Thyroid gland (tissue), 4 donors: ENCODE results near the gene NKAPD1. TPM values are rescaled to one million over a fixed set of nuclear protein-coding genes. Genes with fewer than 3 reads are reported as not detected.

ENCODE experiments used
- DNase-seq, 2 donors: peaks; one replicate each; pipeline ENCODE4 v3.0.0-alpha.2; 2019
- H3K27ac ChIP-seq, 3 donors: fragments of 200-600 bp; sonication (generic); 1 replicate in 2 of 3; 2 replicates in 1 of 3; pipeline ENCODE4 v1.5.1; 2016 to 2019; ENCODE audit warnings: mild to moderate bottlenecking in 1 of 3, moderate library complexity in 1 of 3
- H3K27me3 ChIP-seq: fragments of 200-600 bp; sonication (generic); one replicate; pipeline ENCODE4 v1.5.1; 2019
- H3K36me3 ChIP-seq, 2 donors: fragments of 200-600 bp; sonication (generic); one replicate each; pipeline ENCODE4 v1.5.1; 2016 to 2019
- H3K4me1 ChIP-seq, 2 donors: fragments of 200-600 bp; sonication (generic); one replicate each; pipeline ENCODE4 v1.5.1; 2017 to 2019
- H3K4me3 ChIP-seq, 3 donors: fragments of 200-600 bp; sonication (generic); replicated peaks in 1 of 3; 1 replicate in 2 of 3; 2 replicates in 1 of 3; pipeline ENCODE4 v1.5.1; 2016; ENCODE audit warnings: mild to moderate bottlenecking in 1 of 3
- H3K9me3 ChIP-seq: fragments of 200-600 bp; sonication (generic); one replicate; pipeline ENCODE4 v1.5.1; 2017
- CTCF ChIP-seq, 6 experiments: fragments of 200-600 bp in 3 of 6; fragments of 450-650 bp in 3 of 6; sonication (generic) in 3 of 6; IDR thresholded peaks; one replicate each; pipeline ENCODE4 v1.5.1; 2016 to 2019; ENCODE audit warnings: antibody characterized with exemption in 6 of 6, mild to moderate bottlenecking in 2 of 6, inconsistent platforms in 1 of 6, moderate library complexity in 1 of 6
- POLR2A ChIP-seq, 2 donors: fragments of 450-650 bp; IDR thresholded peaks; one replicate each; pipeline ENCODE4 v1.6.1; 2017; ENCODE audit warnings: antibody characterized with exemption in 2 of 2, mild to moderate bottlenecking in 2 of 2, moderate library complexity in 1 of 2
- WGBS, 2 donors: methylation state at CpG; one replicate each; pipeline ENCODE4 v1.1.5; 2017; 5-methylcytosine and 5-hydroxymethylcytosine counted together
- intact Hi-C: fragments of 100-400 bp; cut with DNase I; formaldehyde crosslinking; loops from one replicate; pipeline ENCODE4 v1.15.1; 2023
- small RNA-seq: library from RNA; depleted of rRNA; stranded (forward); fragments of <200 nt; gene quantifications from one replicate; pipeline ENCODE3, GENCODE V24; 2016
- total RNA-seq, 4 donors: library from RNA; depleted of rRNA; stranded (reverse); fragments of >200 nt; gene quantifications; one replicate each; pipeline ENCODE4 v1.2.3, GENCODE V29; 2016

Gene NKAPD1
- total RNA-seq, 4 donors from 2014 or later, result 13.2 to 20.8 (median 18.8) TPM

- Histone ChIP-seq H3K27ac (no peak overlapping the region), H3K9me3 (no peaks in the 10 kb centered on the region), H3K4me1 (peaks cover 0 to 4% of the 10 kb centered on the region in 2 donors), H3K27me3 (no peaks in the 10 kb centered on the region), H3K4me3 (no peak overlapping the region), H3K36me3 (no peaks in the 10 kb centered on the region)
- no peak for TF ChIP-seq CTCF (IDR thresholded peaks at IDR 0.05)
- no peak for TF ChIP-seq POLR2A (IDR thresholded peaks at IDR 0.05)
- intact Hi-C loops, result no loop called here
- 82 to 86% methylated on average over 5 of the region's 5 CpGs for WGBS, 2 donors
- no peak for DNase-seq
These were observed 55.6 kb downstream of the NKAPD1 start for GRCh38 chr11:112129656-112130055.

- no peak for DNase-seq
- TF ChIP-seq POLR2A (IDR thresholded peaks at IDR 0.05) (no peak), CTCF (IDR thresholded peaks at IDR 0.05) (no peak)
- Histone ChIP-seq H3K9me3 (no peaks in the 10 kb centered on the region), H3K4me1 (peaks cover 0 to 4% of the 10 kb centered on the region in 2 donors), H3K36me3 (no peaks in the 10 kb centered on the region), H3K4me3 (no peak overlapping the region), H3K27me3 (no peaks in the 10 kb centered on the region), H3K27ac (no peak overlapping the region)
- WGBS, 2 donors, result 75% methylated on average over 2 of the region's 2 CpGs
- intact Hi-C loops, result no loop called here
These were observed 58.6 kb downstream of the NKAPD1 start for GRCh38 chr11:112132737-112133136.

- DNase-seq, result no peak
- Histone ChIP-seq H3K27ac (no peak overlapping the region), H3K27me3 (no peaks in the 10 kb centered on the region), H3K9me3 (no peaks in the 10 kb centered on the region), H3K4me3 (no peak overlapping the region), H3K36me3 (no peaks in the 10 kb centered on the region), H3K4me1 (no peaks in the 10 kb centered on the region)
- intact Hi-C loops, result no loop called here
- WGBS, 2 donors, result 83 to 87% methylated on average over 4 of the region's 4 CpGs
- no peak for TF ChIP-seq POLR2A (IDR thresholded peaks at IDR 0.05)
- no peak for TF ChIP-seq CTCF (IDR thresholded peaks at IDR 0.05)
These were observed 60.4 kb downstream of the NKAPD1 start for GRCh38 chr11:112134473-112134872.

Small RNAs within 50 kb of the gene (small RNA-seq; reads per million reads assigned to genes)
- gene AP000907.3 (not detected), gene RNU6-893P (not detected)

Other genes with a start within 250 kb of the NKAPD1 start
- 10 to 100 TPM; 35.3 to 44.9 (median 36.6) TPM for gene ALG9, start 202.7 kb upstream of the NKAPD1 start, total RNA-seq
- gene FDXACB1, start 195.1 kb upstream of the NKAPD1 start, total RNA-seq, result 1 to 10 TPM; 1.8 to 3.0 (median 2.8) TPM
- 10 to 100 TPM; 24.7 to 47.1 (median 38.0) TPM for gene CFAP68, start 194.8 kb upstream of the NKAPD1 start, total RNA-seq
- gene CRYAB, start 162.5 kb upstream of the NKAPD1 start, total RNA-seq, result 100 to 1,000 TPM; 174 to 350 (median 250) TPM
- gene HSPB2, start 161.6 kb upstream of the NKAPD1 start, total RNA-seq, result under 1 TPM in 1 of 4 donors, not detected in 3; 0.22 TPM
- gene C11orf52, start 155.4 kb upstream of the NKAPD1 start, total RNA-seq, result 10 to 100 TPM; 21.7 to 33.4 (median 24.9) TPM
- 10 to 100 TPM; 30.5 to 41.3 (median 38.2) TPM for gene DIXDC1, start 137.0 kb upstream of the NKAPD1 start, total RNA-seq
- gene DLAT, start 48.9 kb upstream of the NKAPD1 start, total RNA-seq, result 10 to 100 TPM; 33.9 to 52.0 (median 39.0) TPM
- gene PIH1D2, start 282 bp upstream of the NKAPD1 start, total RNA-seq, result 10 to 100 TPM in 3 of 4 donors, 1 to 10 TPM in 1; 6.4 to 12.8 (median 11.1) TPM
- gene TIMM8B, start 12.5 kb downstream of the NKAPD1 start, total RNA-seq, result 10 to 100 TPM; 11.8 to 55.8 (median 27.5) TPM
- 100 to 1,000 TPM; 102 to 201 (median 174) TPM for gene SDHD, start 12.6 kb downstream of the NKAPD1 start, total RNA-seq
- gene IL18, start 89.8 kb downstream of the NKAPD1 start, total RNA-seq, result 10 to 100 TPM in 2 of 4 donors, 1 to 10 TPM in 2; 5.8 to 18.3 (median 9.3) TPM
- under 1 TPM in 1 of 4 donors, not detected in 3; 0.33 TPM for gene TEX12, start 93.1 kb downstream of the NKAPD1 start, total RNA-seq
- gene BCO2, start 101.2 kb downstream of the NKAPD1 start, total RNA-seq, result 10 to 100 TPM in 2 of 4 donors, 1 to 10 TPM in 2; 6.6 to 15.9 (median 11.1) TPM
- 10 to 100 TPM; 27.2 to 48.0 (median 39.3) TPM for gene PTS, start 152.1 kb downstream of the NKAPD1 start, total RNA-seq
- not detected for gene PLET1, start 186.6 kb downstream of the NKAPD1 start, total RNA-seq